ENCODE measurements around the gene CTSZ. TPM values are rescaled to one million over a fixed set of nuclear protein-coding genes. Genes with fewer than 3 reads are reported as not detected.

Gene CTSZ
- total and polyA plus RNA-seq, 2 of the 8 experiments (the other 6 are each of a cell fraction or from before 2014, with no cell fraction given): 32.8 to 34.0 TPM

DNA sequence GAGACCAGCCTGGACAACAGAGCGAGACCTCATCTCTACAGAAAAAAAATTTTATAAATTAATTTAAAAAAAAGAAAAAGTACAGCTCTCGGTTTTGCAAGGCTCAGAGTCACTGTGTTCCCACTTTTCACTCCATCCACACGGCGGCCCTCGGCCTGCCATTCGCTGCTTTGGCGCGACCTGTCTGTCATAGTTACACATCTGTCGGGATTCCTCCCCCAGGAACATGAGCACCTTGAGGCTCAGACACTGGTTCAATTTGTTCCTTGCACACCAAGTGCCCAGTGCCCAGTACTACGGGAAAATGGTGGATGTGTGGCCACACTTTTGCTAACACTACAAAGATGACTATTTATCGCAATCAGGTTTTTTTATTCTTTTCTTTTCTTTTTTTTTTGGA lies 8.4 kb downstream of the CTSZ start:
- TF ChIP-seq SP2 (IDR thresholded peaks at IDR 0.05; ENCODE audit: low read length) (no peak), TEAD4 (IDR thresholded peaks at IDR 0.05; ENCODE audit: low read depth, low read length) (no peak), POLR2A (IDR thresholded peaks at IDR 0.05; ENCODE audit: control extremely low read depth in 1 of 2, low read depth in 2 of 2, low read length in 2 of 2) (no peak), BACH1 (IDR thresholded peaks at IDR 0.05; ENCODE audit: low read length) (no peak), KDM4A (IDR thresholded peaks at IDR 0.05; ENCODE audit: low read depth, low read length, severe bottlenecking) (no peak), YY1 (IDR thresholded peaks at IDR 0.05; ENCODE audit: low read depth, low read length) (no peak)
- no peak overlapping the region for H3K4me3 ChIP-seq (ENCODE audit: extremely low read depth in 1 of 4, insufficient read depth in 2 of 4, low read depth in 3 of 4, low read length in 4 of 4)
- no peak overlapping the region for H2AFZ ChIP-seq (ENCODE audit: low read length)
- H3K79me2 ChIP-seq (ENCODE audit: control insufficient read depth in 1 of 2, insufficient read depth in 2 of 2, low read length in 2 of 2): no peaks in the 10 kb centered on the region
- H2BK20ac ChIP-seq (ENCODE audit: low read length): no peak overlapping the region
- no peak overlapping the region for H2BK120ac ChIP-seq (replicated peaks; ENCODE audit: low read depth, low read length)
- H3K23me2 ChIP-seq (ENCODE audit: low read depth, low read length): no peaks in the 10 kb centered on the region
- no peak overlapping the region for H2AK5ac ChIP-seq (ENCODE audit: low read depth, low read length)
- FAIRE-seq: no peak
- POLR2A ChIA-PET (ENCODE audit: partially characterized antibody): interaction anchor here (1.0 to 1.7 kb wide), 2 partner anchors 10 to 14 kb away, joined by 3 to 4 read pairs; no protein-coding TSS in a partner anchor
- no peak overlapping the region for H3K9ac ChIP-seq (replicated peaks in 1 of 4; ENCODE audit: extremely low read depth in 1 of 4, low read depth in 3 of 4, low read length in 3 of 4)
- no peak overlapping the region for H3K14ac ChIP-seq (ENCODE audit: insufficient read length)
- H2BK12ac ChIP-seq (ENCODE audit: low read depth, low read length): no peak overlapping the region
- WGBS, 2 experiments (ENCODE audit: extremely low coverage in 1 of 2, insufficient coverage in 1 of 2, insufficient read length in 1 of 2, insufficient replicate concordance in 2 of 2, low coverage in 1 of 2, low lambda C conversion rate in 2 of 2, missing lambda C conversion rate in 1 of 2): 85% methylated on average over 11 of the region's 11 CpGs; no CpG with 5 or more reads in 1 of the 2 experiments
- H3K56ac ChIP-seq (replicated peaks; ENCODE audit: insufficient read length, low read depth, low read length): no peak overlapping the region
- H3K27ac ChIP-seq (ENCODE audit: low read depth, low read length): no peak overlapping the region
- no peaks in the 10 kb centered on the region; a peak in 1 of 7 replicates for H3K4me1 ChIP-seq (replicated peaks in 1 of 4; ENCODE audit: control insufficient read depth in 3 of 4, insufficient read depth in 4 of 4, low read length in 3 of 4)
- H3K4ac ChIP-seq (replicated peaks; ENCODE audit: insufficient read length, low read depth, low read length): no peak overlapping the region
- H3K4me2 ChIP-seq (ENCODE audit: insufficient read depth in 1 of 2, low read depth in 2 of 2, low read length in 2 of 2): no peak overlapping the region
- no peaks in the 10 kb centered on the region for H3K9me3 ChIP-seq (ENCODE audit: insufficient read depth in 2 of 2, low read depth in 1 of 2, low read length in 1 of 2)
- H4K20me1 ChIP-seq (replicated peaks in 1 of 2; ENCODE audit: control insufficient read depth in 1 of 2, insufficient read depth in 2 of 2, low read length in 2 of 2): peaks cover 0 to 6% of the 10 kb centered on the region in 2 experiments
- no peaks in the 10 kb centered on the region for H3K27me3 ChIP-seq (replicated peaks in 1 of 4; ENCODE audit: control insufficient read depth in 3 of 4, extremely low read depth in 1 of 4, insufficient read depth in 3 of 4, low read length in 3 of 4)
- H4K91ac ChIP-seq (replicated peaks; ENCODE audit: insufficient read length, low read length): no peak overlapping the region
- peaks cover 5 to 28% (median 16%) of the 10 kb centered on the region in 4 experiments; a peak in 7 of 8 replicates for H3K36me3 ChIP-seq (ENCODE audit: control insufficient read depth in 2 of 4, insufficient read depth in 4 of 4, low read length in 3 of 4)
- no peak overlapping the region for H2BK5ac ChIP-seq (ENCODE audit: low read depth, low read length)
- no peak for DNase-seq (ENCODE audit: low read depth in 1 of 2, low spot score in 2 of 2)
- no peak overlapping the region for H3K18ac ChIP-seq (ENCODE audit: extremely low read depth, low read length)
- H3K23ac ChIP-seq (ENCODE audit: insufficient read length): no peak overlapping the region
- no peak overlapping the region for H4K5ac ChIP-seq (ENCODE audit: insufficient read length, low read depth, low read length)
- no peaks in the 10 kb centered on the region for H3K79me1 ChIP-seq (ENCODE audit: low read depth, low read length)
- CTCF ChIA-PET (ENCODE audit: partially characterized antibody): interaction anchor here (1.0 to 1.4 kb wide), 3 partner anchors 11 to 348 kb away, joined by 3 to 4 read pairs (median 3); partner anchors contain the start of gene STX16
- no peak overlapping the region for H4K8ac ChIP-seq (ENCODE audit: extremely low read depth, insufficient read depth, low read length)
- no peak overlapping the region for H2BK15ac ChIP-seq (ENCODE audit: low read length)

Data from H1 (cell line).